IPS-20b (cell line): ENCODE results near the gene FBXO24.
"Not testable (repeated sequence)": the region's sequence is repeated elsewhere in the genome, so short reads cannot be mapped to it uniquely, and the experiment has no call there.

Experiments used
- H3K27ac ChIP-seq: one replicate; pipeline ENCODE4 v1.5.1; 2013; ENCODE audit warnings: low read length
- H3K27me3 ChIP-seq: 2 replicates; pipeline ENCODE4 v1.6.1; 2013; ENCODE audit warnings: mild to moderate bottlenecking, low read length, inconsistent platforms; ENCODE audit not compliant: insufficient read depth
- H3K36me3 ChIP-seq: 2 replicates; pipeline ENCODE4 v1.6.1; 2013; ENCODE audit warnings: low read depth, mild to moderate bottlenecking, inconsistent platforms, low read length, moderate library complexity; ENCODE audit not compliant: insufficient read depth
- H3K4me1 ChIP-seq: 2 replicates; pipeline ENCODE4 v1.6.1; 2013; ENCODE audit warnings: mild to moderate bottlenecking, control low read depth, inconsistent platforms, low read length, moderate library complexity; ENCODE audit not compliant: insufficient read depth
- H3K4me3 ChIP-seq: 2 replicates; pipeline ENCODE4 v1.5.1; 2013; ENCODE audit warnings: mild to moderate bottlenecking, low read length, inconsistent platforms
- H3K9ac ChIP-seq: 2 replicates; pipeline ENCODE4 v1.6.1; 2013; ENCODE audit warnings: low read depth, mild to moderate bottlenecking, inconsistent platforms, low read length, moderate library complexity
- H3K9me3 ChIP-seq: 2 replicates; pipeline ENCODE4 v1.6.1; 2013; ENCODE audit warnings: mild to moderate bottlenecking, low read depth, low read length, inconsistent platforms; ENCODE audit not compliant: insufficient read depth

Gene FBXO24, protein sequence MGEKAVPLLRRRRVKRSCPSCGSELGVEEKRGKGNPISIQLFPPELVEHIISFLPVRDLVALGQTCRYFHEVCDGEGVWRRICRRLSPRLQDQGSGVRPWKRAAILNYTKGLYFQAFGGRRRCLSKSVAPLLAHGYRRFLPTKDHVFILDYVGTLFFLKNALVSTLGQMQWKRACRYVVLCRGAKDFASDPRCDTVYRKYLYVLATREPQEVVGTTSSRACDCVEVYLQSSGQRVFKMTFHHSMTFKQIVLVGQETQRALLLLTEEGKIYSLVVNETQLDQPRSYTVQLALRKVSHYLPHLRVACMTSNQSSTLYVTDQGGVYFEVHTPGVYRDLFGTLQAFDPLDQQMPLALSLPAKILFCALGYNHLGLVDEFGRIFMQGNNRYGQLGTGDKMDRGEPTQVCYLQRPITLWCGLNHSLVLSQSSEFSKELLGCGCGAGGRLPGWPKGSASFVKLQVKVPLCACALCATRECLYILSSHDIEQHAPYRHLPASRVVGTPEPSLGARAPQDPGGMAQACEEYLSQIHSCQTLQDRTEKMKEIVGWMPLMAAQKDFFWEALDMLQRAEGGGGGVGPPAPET

DNA sequence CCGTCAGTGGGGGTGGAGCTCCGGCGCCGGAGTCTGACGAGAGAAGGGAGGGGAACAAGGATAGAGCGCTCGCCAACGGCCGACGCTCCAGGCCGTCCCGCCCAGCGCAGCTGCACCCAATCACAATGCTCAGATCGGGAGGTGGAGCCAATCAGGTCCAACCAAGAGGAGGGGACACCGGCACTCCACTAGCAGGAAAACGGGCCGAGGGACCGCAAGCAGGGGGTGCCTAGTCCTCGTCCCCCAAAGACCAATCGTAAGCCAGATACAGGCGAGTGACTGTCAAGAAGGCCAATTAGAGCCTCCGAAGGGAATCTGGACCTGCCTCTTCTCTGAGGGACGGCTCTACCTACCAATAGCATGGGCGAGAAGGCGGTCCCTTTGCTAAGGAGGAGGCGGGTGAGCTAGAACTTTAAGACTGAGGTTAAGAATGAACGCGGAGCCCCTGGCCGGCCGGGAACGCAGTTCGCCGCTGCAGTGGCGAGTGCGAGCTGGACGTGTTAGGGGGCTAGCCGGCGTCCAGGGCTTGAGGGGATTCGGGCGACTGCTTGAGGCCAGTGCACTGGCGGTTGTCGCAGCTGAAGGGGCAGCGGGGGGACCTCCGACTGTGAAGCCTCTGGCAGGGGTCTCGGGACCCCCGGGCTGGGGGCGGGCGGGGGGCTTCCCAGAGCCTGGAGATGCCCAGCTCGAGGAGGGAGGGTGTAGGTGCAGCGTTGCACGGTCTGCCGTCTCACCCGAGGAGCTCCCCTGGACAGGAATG is at the start of gene FBXO24:
TSS of gene FBXO24 (plus strand) at position 63 of the 760 bp plus-strand sequence. CDS start at position 361, 298 bp downstream.
- peaks cover 13% of the 10 kb centered on the region; the same call in 1 of the 2 replicates for H3K27me3 ChIP-seq
- H3K36me3 ChIP-seq: peaks cover 12% of the 10 kb centered on the region
- no peaks in the 10 kb centered on the region for H3K9me3 ChIP-seq
- H3K27ac ChIP-seq: peak within 1 kb of the TSS; percentile 42
- H3K4me3 ChIP-seq: peak within 1 kb of the TSS; percentile 88
- H3K4me1 ChIP-seq: peaks cover 11% of the 10 kb centered on the region; the same call in 1 of the 2 replicates
- H3K9ac ChIP-seq: peak within 1 kb of the TSS; percentile 88; the same call in 1 of the 2 replicates

DNA sequence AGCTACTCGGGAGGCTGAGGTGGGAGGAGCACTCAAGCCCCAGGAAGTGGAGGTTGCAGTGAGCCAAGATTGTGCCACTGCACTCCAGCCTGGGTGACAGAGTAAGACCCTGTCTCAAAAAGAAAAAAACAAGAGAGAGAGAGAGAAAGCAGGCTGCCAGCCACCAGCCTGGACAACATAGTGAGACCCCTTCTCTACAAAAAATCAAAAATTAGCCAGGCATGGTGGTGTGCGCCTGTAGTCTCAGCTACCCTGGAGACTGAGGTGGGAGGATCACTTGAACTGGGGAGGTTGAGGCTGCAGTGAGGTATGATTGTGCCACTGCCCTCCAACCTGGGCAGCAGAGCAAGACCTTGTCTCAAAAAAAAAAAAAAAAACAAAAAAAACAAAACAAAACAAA is 49.4 kb upstream of the FBXO24 start:
- H3K27ac ChIP-seq, H3K9ac ChIP-seq, H3K4me3 ChIP-seq, H3K36me3 ChIP-seq, H3K9me3 ChIP-seq: not testable (repeated sequence)
- Histone ChIP-seq H3K4me1 (peaks cover 14% of the 10 kb centered on the region), H3K27me3 (peaks cover 19% of the 10 kb centered on the region)

DNA sequence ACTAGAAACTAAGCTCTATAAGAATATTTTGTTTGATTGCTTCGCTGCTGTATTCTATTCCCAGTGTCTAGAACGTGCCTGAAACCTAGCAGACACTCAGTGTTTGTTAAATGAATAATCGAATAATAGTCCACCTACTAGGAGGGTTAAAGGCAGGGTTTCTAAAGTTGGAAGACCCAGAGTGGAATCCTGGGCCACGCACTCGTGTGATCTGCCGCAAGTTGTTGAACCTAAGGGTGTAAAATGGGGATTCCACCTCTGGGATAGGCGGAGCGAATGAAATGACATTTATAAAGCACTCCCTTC is 47.8 kb upstream of the FBXO24 start:
- peaks cover 22% of the 10 kb centered on the region for H3K4me1 ChIP-seq
- H3K9ac ChIP-seq: no peak overlapping the region; the same call in 1 of the 2 replicates
- peak overlapping the region; percentile 68 for H3K4me3 ChIP-seq
- H3K27me3 ChIP-seq: peaks cover 19% of the 10 kb centered on the region
- H3K27ac ChIP-seq: no peak overlapping the region
- H3K9me3 ChIP-seq: no peaks in the 10 kb centered on the region
- H3K36me3 ChIP-seq: no peaks in the 10 kb centered on the region

DNA sequence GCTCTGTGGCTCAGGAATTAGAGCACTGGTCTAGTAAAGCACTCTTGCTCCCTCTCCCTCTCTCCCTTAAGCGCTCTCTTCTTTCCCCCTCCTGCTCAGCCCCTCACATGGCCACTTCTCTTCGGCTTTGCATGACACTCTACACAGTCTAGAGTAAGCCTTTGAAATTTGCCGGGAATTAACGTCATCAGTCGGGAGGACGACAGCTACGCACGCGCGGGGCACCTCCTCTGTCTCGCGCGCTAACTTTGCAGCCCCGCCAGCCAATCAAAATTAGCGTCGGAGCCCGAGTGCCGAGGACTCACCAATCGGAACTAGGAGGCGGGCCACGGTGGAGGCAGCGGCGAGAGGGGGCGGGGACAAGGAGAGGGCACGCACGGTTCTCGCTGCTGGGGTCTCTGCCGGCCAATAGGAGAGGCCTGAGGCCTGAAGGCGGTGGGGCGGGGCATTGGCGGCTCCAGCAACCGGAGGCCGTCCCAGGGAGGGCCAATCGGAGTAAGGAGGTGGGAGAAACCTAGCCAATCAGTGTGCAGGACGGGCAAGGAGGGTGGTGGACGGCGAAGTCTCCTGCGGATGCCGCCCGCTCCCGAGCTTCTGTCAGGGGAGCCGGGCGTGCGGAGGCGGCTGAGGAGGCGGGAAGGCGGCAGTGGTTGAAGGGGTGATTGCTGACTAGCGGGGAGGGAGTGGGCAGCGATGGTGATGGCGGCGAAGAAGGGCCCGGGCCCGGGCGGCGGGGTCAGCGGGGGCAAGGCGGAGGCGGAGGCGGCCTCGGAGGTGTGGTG is 47.3 kb upstream of the FBXO24 start, which contains the start of gene AGFG2:
TSS of gene AGFG2 (plus strand) at position 550 of the 782 bp plus-strand sequence. CDS start at position 694, 144 bp downstream.
- Histone ChIP-seq H3K4me1 (peaks cover 28% of the 10 kb centered on the region), H3K27me3 (peaks cover 19% of the 10 kb centered on the region), H3K9me3 (no peaks in the 10 kb centered on the region), H3K27ac (no peak within 1 kb of the TSS), H3K36me3 (no peaks in the 10 kb centered on the region), H3K4me3 (peak within 1 kb of the TSS; percentile 80), H3K9ac (peak within 1 kb of the TSS; percentile 63; the same call in 1 of the 2 replicates)

DNA sequence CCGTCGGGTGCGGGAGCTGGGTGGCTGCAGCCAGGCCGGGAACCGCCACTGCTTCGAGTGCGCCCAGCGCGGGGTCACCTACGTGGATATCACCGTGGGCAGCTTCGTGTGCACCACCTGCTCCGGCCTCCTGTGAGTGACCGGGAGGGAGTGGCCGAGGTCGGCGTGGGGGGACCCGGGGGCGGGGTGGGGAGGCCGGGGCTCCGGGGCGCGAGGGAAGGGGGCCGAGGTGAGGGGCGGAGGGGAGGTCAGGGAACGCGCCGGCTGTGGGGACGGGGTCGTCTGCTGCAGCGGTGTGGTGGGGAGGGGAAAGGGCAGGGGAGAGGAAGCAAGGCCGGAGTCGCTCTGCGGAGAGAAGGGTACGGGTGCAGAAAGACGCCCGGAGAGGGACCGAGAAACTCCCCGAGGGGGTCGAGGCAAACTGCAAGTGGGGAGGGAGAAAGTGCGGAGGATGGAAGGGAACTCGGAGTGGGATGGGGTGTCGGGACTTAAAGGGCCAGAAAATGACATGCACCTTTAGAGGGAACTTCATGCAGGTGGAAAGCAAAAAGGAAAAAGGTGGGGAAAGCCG is 46.6 kb upstream of the FBXO24 start:
- Histone ChIP-seq H3K9me3 (no peaks in the 10 kb centered on the region), H3K36me3 (no peaks in the 10 kb centered on the region), H3K4me1 (peaks cover 33% of the 10 kb centered on the region), H3K4me3 (peak overlapping the region; percentile 80), H3K27ac (no peak overlapping the region), H3K9ac (peak overlapping the region; percentile 63; the same call in 1 of the 2 replicates), H3K27me3 (peaks cover 19% of the 10 kb centered on the region)

DNA sequence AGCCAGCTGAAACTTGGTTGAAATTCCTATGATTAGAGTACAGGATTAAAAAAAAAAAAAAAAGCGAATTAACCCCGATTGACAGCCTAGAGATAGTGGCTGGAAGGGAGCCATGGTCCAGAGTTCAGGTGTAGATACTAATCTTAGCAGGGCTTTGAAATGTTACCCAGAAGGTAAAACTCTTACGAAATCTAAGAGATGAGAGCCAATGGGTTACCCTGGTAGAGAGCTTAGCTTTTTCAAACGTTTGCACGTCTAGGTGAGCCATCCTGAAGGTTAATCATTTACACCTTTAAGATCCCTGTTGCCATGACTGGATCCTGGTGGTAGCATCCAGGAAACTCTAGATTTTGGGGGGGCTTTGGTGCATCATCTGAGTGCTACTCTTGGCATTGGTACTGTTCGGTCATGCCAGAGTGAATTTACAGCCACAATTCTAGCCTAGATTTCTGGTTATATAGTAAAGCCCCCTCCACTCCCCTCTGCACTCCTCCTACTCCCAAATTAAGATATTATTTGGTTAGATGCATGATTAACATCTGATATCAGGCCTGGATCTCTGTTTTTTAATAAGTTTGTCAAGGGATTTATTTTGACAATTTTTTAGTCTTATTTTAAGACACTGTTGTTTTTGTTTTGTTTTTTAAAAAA is 45.9 kb upstream of the FBXO24 start:
- Histone ChIP-seq H3K36me3 (no peaks in the 10 kb centered on the region), H3K27ac (no peak overlapping the region), H3K9ac (peak overlapping the region; percentile 63; the same call in 1 of the 2 replicates), H3K4me1 (peaks cover 39% of the 10 kb centered on the region), H3K9me3 (no peaks in the 10 kb centered on the region), H3K27me3 (peaks cover 19% of the 10 kb centered on the region), H3K4me3 (peak overlapping the region; percentile 80)

DNA sequence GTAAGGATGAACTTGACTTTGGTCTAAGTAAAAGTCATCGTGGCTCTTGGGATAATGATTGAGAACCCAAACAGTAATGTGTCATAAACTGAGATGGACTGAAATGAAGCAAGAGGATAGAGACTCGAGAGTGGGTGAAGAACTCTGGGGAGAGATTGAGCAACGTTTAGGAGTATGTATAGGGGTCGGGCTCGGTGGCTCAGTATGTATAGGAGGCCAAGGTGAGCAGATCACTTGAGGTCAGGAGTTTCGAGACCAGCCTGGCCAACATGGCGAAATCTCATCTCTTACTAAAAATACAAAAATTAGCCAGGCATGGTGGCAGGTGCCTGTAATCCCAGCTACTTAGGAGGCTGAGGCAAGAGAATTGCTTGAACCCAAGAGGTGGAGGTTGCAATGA is 44.8 kb upstream of the FBXO24 start:
- peak overlapping the region; percentile 48; the same call in 1 of the 2 replicates for H3K4me3 ChIP-seq
- not testable (repeated sequence) for H3K9ac ChIP-seq, H3K9me3 ChIP-seq, H3K36me3 ChIP-seq, H3K27ac ChIP-seq
- peaks cover 19% of the 10 kb centered on the region for H3K27me3 ChIP-seq
- peaks cover 50% of the 10 kb centered on the region for H3K4me1 ChIP-seq

DNA sequence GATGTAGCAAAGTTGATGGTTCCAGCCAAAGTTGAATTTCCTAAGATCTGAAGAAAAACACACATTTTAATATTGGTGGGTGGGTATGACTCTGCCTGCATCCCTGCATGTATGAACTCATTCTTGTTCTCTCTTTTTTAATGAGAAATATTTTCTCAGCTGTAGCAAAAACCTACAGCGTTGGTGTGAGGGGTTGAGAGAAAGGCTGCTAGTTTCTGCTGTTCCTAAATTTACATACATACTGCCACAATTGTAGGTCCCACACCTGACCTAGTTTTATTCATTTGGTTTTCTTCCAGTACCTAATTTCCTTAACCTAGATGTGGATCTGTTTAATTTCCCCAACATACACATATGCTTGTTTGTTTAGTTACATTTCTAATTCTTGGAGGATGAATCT is 42.5 kb upstream of the FBXO24 start:
- H3K4me1 ChIP-seq: peaks cover 60% of the 10 kb centered on the region

DNA sequence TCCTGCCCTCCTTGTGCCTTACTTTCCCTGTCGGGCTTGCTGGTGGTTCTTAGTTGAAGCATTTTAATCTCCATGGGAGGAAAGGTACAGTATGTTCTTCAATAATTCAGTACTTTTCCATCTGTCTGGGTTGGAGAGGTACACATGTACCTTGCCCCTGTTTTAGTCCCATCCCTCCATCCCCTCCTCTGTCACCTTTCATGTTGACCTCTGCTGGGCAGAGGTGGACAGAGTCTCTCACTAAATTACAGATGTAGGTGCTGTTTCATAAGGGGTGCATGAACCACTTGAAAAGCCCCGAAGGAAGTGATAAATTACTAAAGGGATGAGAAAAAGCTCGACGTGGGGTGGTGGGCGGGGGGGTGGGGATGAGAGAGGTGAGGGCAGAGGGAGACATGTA is 41.7 kb upstream of the FBXO24 start:
- H3K4me3 ChIP-seq: no peak overlapping the region
- no peaks in the 10 kb centered on the region for H3K9me3 ChIP-seq
- H3K27me3 ChIP-seq: peaks cover 19% of the 10 kb centered on the region
- H3K36me3 ChIP-seq: no peaks in the 10 kb centered on the region
- H3K4me1 ChIP-seq: peaks cover 60% of the 10 kb centered on the region
- H3K27ac ChIP-seq: no peak overlapping the region
- H3K9ac ChIP-seq: no peak overlapping the region

More for the DNA sequence above, 42.5 kb upstream of the FBXO24 start:
- Histone ChIP-seq H3K27me3 (peaks cover 19% of the 10 kb centered on the region), H3K36me3 (no peaks in the 10 kb centered on the region), H3K9ac (peak overlapping the region; percentile 47; the same call in 1 of the 2 replicates), H3K4me3 (peak overlapping the region; percentile 16; the same call in 1 of the 2 replicates), H3K27ac (no peak overlapping the region), H3K9me3 (no peaks in the 10 kb centered on the region)

DNA sequence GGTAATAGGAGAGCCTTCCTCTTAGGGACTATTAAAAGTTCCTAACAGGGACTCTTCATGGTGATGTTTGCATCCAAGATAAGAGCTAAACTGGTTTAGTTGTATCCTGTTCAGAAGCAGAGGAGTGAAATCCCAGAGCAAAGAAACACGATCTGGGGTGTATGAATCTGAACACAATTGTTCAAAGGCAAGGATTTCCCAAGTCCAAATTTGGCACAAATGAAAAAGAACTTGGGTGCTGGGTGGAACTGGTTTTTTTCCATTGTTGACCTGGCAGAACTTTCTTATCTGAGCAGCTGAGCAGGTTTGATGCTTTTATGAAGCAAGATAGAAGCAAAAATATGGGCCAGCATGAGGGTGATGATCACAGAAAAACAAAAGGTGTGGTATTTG is 41.2 kb upstream of the FBXO24 start:
- peak overlapping the region; percentile 35; the same call in 1 of the 2 replicates for H3K9ac ChIP-seq

More for the DNA sequence above, 41.2 kb upstream of the FBXO24 start:
- H3K27ac ChIP-seq: no peak overlapping the region
- peaks cover 60% of the 10 kb centered on the region for H3K4me1 ChIP-seq
- H3K27me3 ChIP-seq: peaks cover 14% of the 10 kb centered on the region
- H3K36me3 ChIP-seq: no peaks in the 10 kb centered on the region
- no peak overlapping the region for H3K4me3 ChIP-seq
- H3K9me3 ChIP-seq: no peaks in the 10 kb centered on the region
